DND-41 (cell line): ENCODE results near the gene TGM5.

ENCODE experiments used
- CTCF ChIP-seq: IDR thresholded peaks from 2 replicates; pipeline ENCODE4 v1.5.1; 2012; ENCODE audit warnings: borderline replicate concordance, low read length, moderate library complexity, mild to moderate bottlenecking; ENCODE audit not compliant: poor library complexity, severe bottlenecking; ENCODE audit errors: extremely low read depth
- EZH2 ChIP-seq: IDR thresholded peaks from 3 replicates; pipeline ENCODE4 v1.6.1; 2012; ENCODE audit warnings: borderline replicate concordance, low read depth, mild to moderate bottlenecking, moderate library complexity, low read length, inconsistent platforms; ENCODE audit not compliant: severe bottlenecking

GRCh38 chr15:43185157-43186002 is 81.3 kb downstream of the TGM5 start, which contains the start of gene CCNDBP1:
- TF ChIP-seq CTCF (peak; percentile 62), EZH2 (no peak)
